Fibroblast of the conjunctiva (primary cell): ENCODE measurements around the gene PLVAP.

Experiments used
- DNase-seq: peaks from one replicate; pipeline ENCODE4 v3.0.0-alpha.2; 2010; ENCODE audit warnings: low read depth

Gene PLVAP

DNA sequence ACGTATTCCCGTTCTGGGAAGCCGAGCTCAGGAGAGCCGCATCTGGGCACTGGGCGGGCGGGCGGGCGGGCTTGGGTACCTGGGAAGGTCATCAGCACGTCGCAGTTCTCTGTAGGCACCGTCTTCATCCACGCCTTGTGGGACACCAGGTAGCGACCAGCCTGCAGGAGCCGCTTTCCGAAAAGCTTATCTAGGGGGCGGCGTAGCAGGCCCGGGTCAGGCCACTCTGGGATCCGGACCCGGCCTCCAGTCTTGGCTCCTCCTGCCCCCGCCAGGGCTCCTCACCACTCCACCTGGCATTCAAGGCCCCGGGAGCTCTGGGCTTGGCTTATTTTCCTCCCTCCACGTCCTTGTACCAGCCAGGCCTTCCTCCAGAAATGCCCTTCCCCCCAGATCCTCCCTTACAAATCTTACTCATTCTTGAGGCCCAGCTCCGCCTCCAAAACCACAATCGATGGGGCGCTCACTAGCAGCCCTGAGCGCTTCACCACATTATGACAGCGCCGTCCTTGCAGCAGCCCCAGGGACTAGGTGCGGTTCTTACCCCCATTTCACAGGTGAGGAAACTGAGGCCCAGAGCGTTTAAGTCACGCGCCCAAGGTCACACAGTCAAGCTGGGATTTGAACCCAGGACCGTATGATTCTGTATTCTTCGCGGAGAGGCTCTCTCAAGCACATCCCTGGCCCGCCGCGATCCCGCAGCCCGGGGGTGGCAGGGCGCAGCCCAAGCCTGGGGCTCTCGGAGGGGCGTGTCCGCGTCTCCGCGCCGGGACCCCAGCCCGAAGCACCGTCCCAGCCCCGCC is 43.3 kb downstream of the PLVAP start:
- no peak for DNase-seq

GRCh38 chr19:17332677-17333581 is 44.2 kb downstream of the PLVAP start:
- DNase-seq, result no peak

DNA sequence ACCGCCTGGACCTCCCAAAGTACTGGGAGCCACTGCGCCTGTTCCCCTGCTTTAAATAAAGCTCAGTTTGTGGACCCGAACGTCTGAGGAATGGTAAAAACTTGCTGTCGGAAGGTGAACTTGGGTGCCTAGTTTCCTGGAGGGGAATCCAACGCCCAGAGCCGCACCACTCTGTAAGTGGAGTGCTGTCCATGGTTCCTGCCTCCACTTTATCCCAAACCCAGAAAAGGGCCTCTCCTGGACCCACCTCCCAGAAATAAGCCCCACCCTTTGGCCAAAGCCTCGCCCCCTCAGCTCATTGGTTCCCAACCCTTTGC is 44.8 kb downstream of the PLVAP start:
- no peak for DNase-seq

DNA sequence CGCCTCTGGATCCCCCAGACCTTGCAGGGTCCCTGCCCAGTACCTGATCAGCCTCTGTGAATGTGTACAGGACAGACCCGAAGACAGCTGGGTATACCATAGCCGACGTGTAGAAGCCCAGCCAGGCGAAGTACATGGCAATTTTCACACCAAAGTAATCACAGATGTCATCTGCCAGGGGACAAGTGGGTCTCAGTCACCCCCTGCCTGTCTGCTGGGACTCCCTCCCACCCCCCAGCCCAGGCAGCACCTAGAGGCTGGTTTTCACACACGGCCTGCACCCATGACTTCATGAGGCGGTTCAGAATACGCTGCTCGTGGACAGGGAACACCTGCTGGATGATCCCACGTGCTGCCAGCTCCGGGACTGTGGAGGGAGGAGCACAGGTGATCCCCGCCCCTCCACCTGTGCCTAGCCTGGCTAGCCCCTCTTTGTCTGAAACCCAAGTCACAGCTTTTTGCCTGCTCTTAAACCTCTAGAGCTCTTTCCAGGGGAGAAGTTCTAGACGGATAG is 46.0 kb downstream of the PLVAP start:
- no peak for DNase-seq

GRCh38 chr19:17330262-17331044 is 46.7 kb downstream of the PLVAP start:
- DNase-seq, result no peak

GRCh38 chr19:17329366-17330261 is 47.5 kb downstream of the PLVAP start:
- DNase-seq, result no peak

- no peak for DNase-seq
Observed at GRCh38 chr19:17328517-17329365, 48.4 kb downstream of the PLVAP start.

DNA sequence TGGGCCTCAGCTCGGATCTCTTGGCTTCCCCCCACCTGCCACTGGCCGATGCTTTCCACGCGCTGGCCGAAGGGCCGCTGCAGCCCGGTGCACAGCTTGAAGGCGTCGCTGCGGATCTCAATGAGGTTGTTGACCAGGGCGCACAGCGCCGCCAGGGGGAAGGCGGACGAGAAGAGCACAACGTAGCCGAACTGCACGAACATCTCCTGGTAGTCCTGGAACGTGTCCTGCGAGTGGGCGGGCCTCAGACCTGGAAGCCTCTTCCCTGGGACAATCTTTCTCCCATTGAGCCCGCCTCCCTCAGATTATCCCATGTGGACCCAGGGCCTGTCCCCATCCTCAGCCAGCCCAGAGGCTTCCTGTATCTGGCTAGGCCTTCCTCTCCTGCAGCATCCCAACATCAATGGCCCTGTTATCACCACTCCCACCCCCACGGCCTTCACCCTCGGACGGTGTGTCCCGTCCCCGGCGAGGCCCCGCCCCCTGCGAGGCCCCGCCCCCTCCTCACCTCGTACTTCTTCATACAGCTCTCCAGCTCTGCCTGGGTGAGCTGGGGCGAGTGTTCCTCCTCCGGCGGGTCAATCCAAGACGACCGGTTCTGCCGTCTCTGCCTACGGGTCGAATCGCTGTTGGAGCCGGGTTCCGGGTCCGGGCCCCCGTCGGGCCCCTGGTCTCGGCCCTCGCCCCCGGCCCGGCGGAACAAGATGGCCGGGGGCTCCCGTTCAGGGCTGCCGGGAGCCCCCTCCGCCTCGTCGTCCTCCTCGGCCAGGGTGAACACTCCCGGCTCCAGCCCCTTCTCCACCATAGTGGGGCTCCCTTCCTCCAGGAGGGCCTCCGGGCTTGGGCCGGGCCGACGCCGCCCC is 49.3 kb downstream of the PLVAP start:
- no peak for DNase-seq

- DNase-seq, result no peak
Observed at GRCh38 chr19:17327068-17327653, 50.0 kb downstream of the PLVAP start.

- DNase-seq, result no peak
Observed at GRCh38 chr19:17326595-17326966, 50.6 kb downstream of the PLVAP start.

DNA sequence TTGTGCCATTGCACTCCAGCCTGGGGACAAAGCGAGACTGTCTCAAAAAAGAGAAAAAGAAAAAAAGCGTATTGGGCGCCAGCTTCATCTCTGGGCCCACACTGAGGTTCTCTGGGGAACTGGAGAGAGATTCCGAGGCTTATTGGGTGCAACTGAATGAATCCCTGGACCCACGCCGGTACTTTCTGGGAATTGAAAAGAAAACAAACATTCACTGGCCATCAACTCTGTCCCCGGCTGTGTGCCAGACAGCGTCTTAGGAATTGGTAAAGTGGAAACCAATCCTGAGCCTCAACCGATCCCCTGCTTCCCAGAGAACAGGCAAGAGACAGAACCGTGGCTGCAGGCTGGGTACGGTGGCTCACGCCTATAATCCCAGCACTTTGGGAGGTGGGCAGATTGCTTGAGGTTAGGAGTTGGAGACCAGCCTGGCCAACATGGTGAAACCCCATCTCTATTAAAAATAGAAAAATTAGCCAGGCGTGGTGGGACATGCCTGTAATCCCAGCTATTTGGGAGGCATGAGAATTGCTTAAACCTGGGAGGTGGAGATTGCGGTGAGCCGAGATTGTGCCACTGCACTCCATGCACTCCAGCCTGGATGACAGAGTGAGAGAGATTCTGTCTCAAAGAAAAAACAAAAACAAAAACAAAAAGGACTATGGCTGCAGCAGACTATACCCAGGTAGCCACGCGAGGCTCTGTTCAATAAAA is 51.1 kb downstream of the PLVAP start:
- no peak for DNase-seq

DNA sequence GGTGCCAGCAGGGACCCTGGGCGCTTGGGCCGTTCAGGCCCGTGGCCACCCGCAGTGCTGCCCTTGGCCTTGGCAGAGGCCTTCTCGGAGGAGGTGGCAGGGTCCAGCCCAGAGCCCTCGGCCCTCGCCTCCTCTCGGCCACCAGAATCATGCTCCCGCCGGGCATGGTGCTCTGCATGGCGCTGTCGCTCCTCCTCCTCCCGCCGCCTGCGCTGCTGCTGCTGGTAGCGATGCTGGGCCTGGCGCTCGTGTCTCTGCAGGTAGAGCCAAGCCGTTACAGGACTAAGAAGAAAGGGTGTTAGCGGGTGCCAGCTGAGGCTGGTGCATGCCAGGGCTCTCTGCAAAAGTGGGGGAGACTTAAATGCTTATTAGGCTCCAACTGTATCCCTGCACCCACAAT is 52.0 kb downstream of the PLVAP start:
- no peak for DNase-seq

DNA sequence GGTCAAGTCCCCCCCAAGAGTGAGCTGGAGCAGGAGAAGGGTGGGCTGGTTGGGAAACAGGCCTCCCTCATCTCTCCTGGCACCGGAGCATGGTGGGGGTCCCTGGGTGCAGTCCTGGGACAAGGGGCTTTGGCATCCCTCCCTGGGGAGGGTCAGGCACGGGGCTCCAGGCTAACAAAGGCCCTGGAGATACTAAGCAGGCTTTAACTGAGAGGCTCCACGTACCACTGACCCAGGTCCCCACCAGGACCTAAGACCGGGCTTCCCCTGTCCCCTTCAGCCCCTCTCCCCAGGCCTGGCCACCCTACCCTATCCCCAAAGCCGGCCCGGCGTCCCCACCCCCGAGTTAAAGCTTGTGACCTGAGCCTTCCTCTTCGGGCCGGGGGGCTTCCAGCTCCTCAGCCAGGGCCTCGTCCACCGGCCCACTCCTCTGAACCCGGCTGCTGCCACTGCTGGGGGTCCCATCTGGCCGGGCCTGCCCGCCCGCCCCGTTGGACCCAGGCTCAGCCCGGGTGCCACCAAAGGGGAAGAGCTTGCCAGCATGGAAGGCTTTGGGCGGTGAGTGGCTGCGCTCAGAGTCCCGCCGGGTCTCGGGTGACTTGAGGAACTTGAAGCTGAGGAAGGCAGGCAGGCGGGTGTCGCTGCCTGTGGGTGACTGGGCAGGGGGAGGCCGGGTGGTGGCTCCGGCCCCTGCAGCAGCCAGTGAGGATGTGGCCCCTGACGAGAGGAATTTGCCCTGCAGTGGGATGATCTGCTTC is 52.6 kb downstream of the PLVAP start:
- no peak for DNase-seq

GRCh38 chr19:17323964-17324332 is 53.2 kb downstream of the PLVAP start:
- DNase-seq, result no peak

GRCh38 chr19:17323300-17323963 is 53.7 kb downstream of the PLVAP start:
- no peak for DNase-seq

GRCh38 chr19:17322854-17323253 is 54.3 kb downstream of the PLVAP start:
- no peak for DNase-seq
